Sigmoid colon (tissue), 7 donors: ENCODE measurements around the gene TPCN1. TPM values are rescaled to one million over a fixed set of nuclear protein-coding genes. Genes with fewer than 3 reads are reported as not detected.

Experiments
- DNase-seq: peaks from one replicate; pipeline ENCODE4 v3.0.0-alpha.2; 2019
- H3K27ac ChIP-seq, 4 donors: fragments of 200-600 bp; sonication (generic); one replicate each; pipeline ENCODE4 v1.5.1; 2016 to 2019; ENCODE audit warnings: mild to moderate bottlenecking in 1 of 4
- H3K27me3 ChIP-seq, 3 donors: fragments of 200-600 bp; sonication (generic); one replicate each; pipeline ENCODE4 v1.5.1; 2019; ENCODE audit warnings: mild to moderate bottlenecking in 1 of 3
- H3K36me3 ChIP-seq, 4 donors: fragments of 200-600 bp; sonication (generic); one replicate each; pipeline ENCODE4 v1.5.1; 2016 to 2019
- H3K4me1 ChIP-seq, 4 donors: fragments of 200-600 bp; sonication (generic); one replicate each; pipeline ENCODE4 v1.5.1; 2017 to 2019
- H3K4me3 ChIP-seq, 4 donors: fragments of 200-600 bp; sonication (generic); one replicate each; pipeline ENCODE4 v1.5.1; 2017 to 2019; ENCODE audit warnings: mild to moderate bottlenecking in 2 of 4, moderate library complexity in 1 of 4
- H3K9me3 ChIP-seq, 4 donors: fragments of 200-600 bp in 3 of 4; sonication (generic) in 3 of 4; one replicate each; pipeline versions ENCODE4 v1.5.1 to v1.6.1; 2013 to 2019
- CTCF ChIP-seq, 4 experiments: fragments of 450-650 bp in 3 of 4; fragments of 200-600 bp in 1 of 4; IDR thresholded peaks; one replicate each; pipeline ENCODE4 v1.5.1; 2016 to 2019; ENCODE audit warnings: antibody characterized with exemption in 4 of 4, mild to moderate bottlenecking in 3 of 4, moderate library complexity in 2 of 4
- EP300 ChIP-seq, 4 donors: sonication (generic); formaldehyde crosslinking; IDR thresholded peaks; one replicate each; pipeline ENCODE4 v1.6.1; 2017; ENCODE audit warnings: antibody characterized with exemption in 4 of 4
- POLR2A ChIP-seq, 2 donors: fragments of 450-650 bp; IDR thresholded peaks; one replicate each; pipeline ENCODE4 v1.6.1; 2016; ENCODE audit warnings: antibody characterized with exemption in 2 of 2, mild to moderate bottlenecking in 2 of 2, moderate library complexity in 2 of 2
- POLR2AphosphoS5 ChIP-seq, 4 donors: sonication (generic); formaldehyde crosslinking; IDR thresholded peaks; one replicate each; pipeline ENCODE4 v1.6.1; 2017; ENCODE audit warnings: antibody characterized with exemption in 4 of 4
- WGBS, 2 donors: extraction: QIAGEN DNeasy Blood & Tissue Kit; methylation state at CpG; one replicate each; pipeline ENCODE4 v1.1.7; 2013; 5-methylcytosine and 5-hydroxymethylcytosine counted together
- intact Hi-C: fragments of 100-400 bp; cut with DNase I; formaldehyde crosslinking; loops from one replicate; pipeline ENCODE4 v1.15.1; 2023
- polyA plus RNA-seq, 3 donors: library from polyadenylated mRNA; stranded (reverse); fragments of 200-250 nt; gene quantifications; one replicate each; pipeline ENCODE4 v1.2.3, GENCODE V29; 2013
- total RNA-seq, 4 donors: library from RNA; depleted of rRNA; stranded (reverse); fragments of >200 nt; gene quantifications; one replicate each; pipeline ENCODE4 v1.1.0, GENCODE V29; 2016
- donor health status: healthy with polysubstance abuse.
- donor health status: Bipolar disorder and iron deficiency.
- donor health status: healthy.

TPCN1 gene
- total and polyA plus RNA-seq, 7 donors, result 6.0 to 51.5 (median 28.3) TPM

- no peaks in the 10 kb centered on the region for H3K9me3 ChIP-seq
- no peaks in the 10 kb centered on the region for H3K27me3 ChIP-seq
- 91 to 92% methylated on average over 8 of the region's 8 CpGs for WGBS, 2 donors
- H3K36me3 ChIP-seq, result peaks cover 26 to 86% (median 44%) of the 10 kb centered on the region in 4 donors
- peak overlapping the region in 2 of 4 donors; percentile 10 to 45 for H3K27ac ChIP-seq
- intact Hi-C loops, result no loop called here
- peaks cover 0 to 32% (median 5%) of the 10 kb centered on the region in 4 donors for H3K4me1 ChIP-seq
- TF ChIP-seq EP300 (IDR thresholded peaks at IDR 0.05) (no peak), POLR2AphosphoS5 (IDR thresholded peaks at IDR 0.05) (no peak), CTCF (IDR thresholded peaks at IDR 0.05) (no peak), POLR2A (IDR thresholded peaks at IDR 0.05) (no peak)
- H3K4me3 ChIP-seq, result no peak overlapping the region
- DNase-seq, result no peak
These were observed 10.2 kb downstream of the TPCN1 start for GRCh38 chr12:113231235-113232088.

GRCh38 chr12:113232089-113232839, 11.0 kb downstream of the TPCN1 start:
- H3K27ac ChIP-seq, result peak overlapping the region in 3 of 4 donors; percentile 3 to 45 (median 10)
- H3K27me3 ChIP-seq, result no peaks in the 10 kb centered on the region
- TF ChIP-seq POLR2A (IDR thresholded peaks at IDR 0.05) (no peak), CTCF (IDR thresholded peaks at IDR 0.05) (no peak), EP300 (IDR thresholded peaks at IDR 0.05) (no peak), POLR2AphosphoS5 (IDR thresholded peaks at IDR 0.05) (no peak)
- H3K4me1 ChIP-seq, result peaks cover 0 to 25% (median 5%) of the 10 kb centered on the region in 4 donors
- intact Hi-C loops, result no loop called here
- no peaks in the 10 kb centered on the region for H3K9me3 ChIP-seq
- no peak overlapping the region for H3K4me3 ChIP-seq
- 93% methylated on average over 18 of the region's 18 CpGs for WGBS, 2 donors
- peak; percentile 53 for DNase-seq
- H3K36me3 ChIP-seq, result peaks cover 19 to 78% (median 40%) of the 10 kb centered on the region in 4 donors

- no peak for TF ChIP-seq EP300 (IDR thresholded peaks at IDR 0.05)
- no peak for TF ChIP-seq POLR2A (IDR thresholded peaks at IDR 0.05)
- TF ChIP-seq CTCF (IDR thresholded peaks at IDR 0.05), result no peak
- no peak for TF ChIP-seq POLR2AphosphoS5 (IDR thresholded peaks at IDR 0.05)
- Histone ChIP-seq H3K4me3 (no peak overlapping the region), H3K9me3 (no peaks in the 10 kb centered on the region), H3K27ac (peak overlapping the region in 3 of 4 donors; percentile 3 to 45 (median 10)), H3K36me3 (peaks cover 14 to 70% (median 36%) of the 10 kb centered on the region in 4 donors), H3K27me3 (no peaks in the 10 kb centered on the region), H3K4me1 (peaks cover 0 to 30% (median 5%) of the 10 kb centered on the region in 4 donors)
- 57 to 87% methylated on average over 25 of the region's 25 CpGs for WGBS, 2 donors
- intact Hi-C loops, result no loop called here
- DNase-seq, result peak; percentile 73
These were observed 11.7 kb downstream of the TPCN1 start for GRCh38 chr12:113232840-113233585.

- TF ChIP-seq POLR2AphosphoS5 (IDR thresholded peaks at IDR 0.05), result no peak
- TF ChIP-seq EP300 (IDR thresholded peaks at IDR 0.05), result no peak
- TF ChIP-seq CTCF (IDR thresholded peaks at IDR 0.05), result no peak
- TF ChIP-seq POLR2A (IDR thresholded peaks at IDR 0.05), result no peak
- no peak overlapping the region for H3K27ac ChIP-seq
- H3K4me1 ChIP-seq, result peaks cover 0 to 30% (median 5%) of the 10 kb centered on the region in 4 donors
- intact Hi-C loops, result no loop called here
- no peaks in the 10 kb centered on the region for H3K9me3 ChIP-seq
- H3K36me3 ChIP-seq, result peaks cover 9 to 60% (median 29%) of the 10 kb centered on the region in 4 donors
- WGBS, 2 donors, result 92 to 95% methylated on average over 4 of the region's 4 CpGs
- no peaks in the 10 kb centered on the region for H3K27me3 ChIP-seq
- no peak for DNase-seq
- H3K4me3 ChIP-seq, result no peak overlapping the region
These were observed 12.7 kb downstream of the TPCN1 start for GRCh38 chr12:113233967-113234366.
